Testis (tissue), 3 donors: ENCODE data around the gene ELN. TPM values are rescaled to one million over a fixed set of nuclear protein-coding genes. Genes with fewer than 3 reads are reported as not detected.

Source experiments
- DNase-seq: peaks from one replicate; pipeline ENCODE4 v3.0.0-alpha.2; 2019
- H3K27ac ChIP-seq, 2 donors: fragments of 200-600 bp; sonication (generic); one replicate each; pipeline ENCODE4 v1.5.1; 2019
- H3K27me3 ChIP-seq: fragments of 200-600 bp; sonication (generic); one replicate; pipeline ENCODE4 v1.5.1; 2019
- H3K36me3 ChIP-seq: fragments of 200-600 bp; sonication (generic); one replicate; pipeline ENCODE4 v1.5.1; 2017; ENCODE audit warnings: low read depth; ENCODE audit errors: missing control alignments
- H3K4me1 ChIP-seq: fragments of 200-600 bp; sonication (generic); one replicate; pipeline ENCODE4 v1.5.1; 2019
- H3K4me3 ChIP-seq, 2 donors: fragments of 200-600 bp; sonication (generic); one replicate each; pipeline ENCODE4 v1.5.1; 2017 to 2019
- H3K9me3 ChIP-seq: fragments of 200-600 bp; sonication (generic); one replicate; pipeline ENCODE4 v1.5.1; 2017
- CTCF ChIP-seq, 3 experiments: fragments of 450-650 bp in 2 of 3; fragments of 200-600 bp in 1 of 3; sonication (generic) in 1 of 3; IDR thresholded peaks; one replicate each; pipeline ENCODE4 v1.5.1; 2016 to 2019; ENCODE audit warnings: antibody characterized with exemption in 3 of 3, mild to moderate bottlenecking in 2 of 3, moderate library complexity in 1 of 3
- POLR2A ChIP-seq: fragments of 450-650 bp; IDR thresholded peaks from one replicate; pipeline ENCODE4 v1.6.1; 2017; ENCODE audit warnings: antibody characterized with exemption, mild to moderate bottlenecking, moderate library complexity
- WGBS, 2 donors: methylation state at CpG; one replicate each; pipeline ENCODE4 v1.1.5; 2018; 5-methylcytosine and 5-hydroxymethylcytosine counted together
- intact Hi-C: fragments of 100-400 bp; cut with DNase I; formaldehyde crosslinking; loops from one replicate; pipeline ENCODE4 v1.15.1; 2023; ENCODE audit warnings: low total_unique reads
- polyA plus RNA-seq: library from polyadenylated mRNA; stranded (reverse); fragments of 350-450 nt; fragmentation: Illumina TruSeq; extraction: RNeasy Lipid Tissue Mini Kit (QIAGEN cat#74804); gene quantifications from one replicate; pipeline ENCODE4 v1.2.3, GENCODE V29; 2014; ENCODE audit warnings: low read depth, low replicate concordance; ENCODE audit not compliant: insufficient read depth
- total RNA-seq, 2 donors: library from RNA; depleted of rRNA; stranded (reverse); fragments of >200 nt; gene quantifications; one replicate each; pipeline ENCODE4 v1.2.3, GENCODE V29; 2016

ELN gene
- total and polyA plus RNA-seq, 3 donors from 2014 or later = 24.6 to 55.9 (median 35.2) TPM

GRCh38 chr7:73983437-73984164 lies 44.4 kb upstream of the ELN start:
- no peaks in the 10 kb centered on the region for H3K27me3 ChIP-seq
- 65 to 86% methylated on average over 19 to 22 of the region's 22 CpGs for WGBS, 2 donors
- intact Hi-C loops = no loop called here
- peak; percentile 46 for DNase-seq
- H3K27ac ChIP-seq = no peak overlapping the region
- H3K9me3 ChIP-seq = no peaks in the 10 kb centered on the region
- no peak overlapping the region for H3K4me3 ChIP-seq
- TF ChIP-seq POLR2A = no peak
- no peak for TF ChIP-seq CTCF (IDR thresholded peaks at IDR 0.05)
- H3K4me1 ChIP-seq = peaks cover 8% of the 10 kb centered on the region
- H3K36me3 ChIP-seq = no peaks in the 10 kb centered on the region

GRCh38 chr7:73984481-73985205 lies 43.3 kb upstream of the ELN start:
- H3K9me3 ChIP-seq = no peaks in the 10 kb centered on the region
- H3K27me3 ChIP-seq = no peaks in the 10 kb centered on the region
- no peak for DNase-seq
- TF ChIP-seq POLR2A (no peak), CTCF (IDR thresholded peaks at IDR 0.05) (no peak)
- no peaks in the 10 kb centered on the region for H3K36me3 ChIP-seq
- no peak overlapping the region for H3K27ac ChIP-seq
- no peak overlapping the region for H3K4me3 ChIP-seq
- intact Hi-C loops = no loop called here
- 85 to 90% methylated on average over 19 of the region's 19 CpGs for WGBS, 2 donors
- H3K4me1 ChIP-seq = peaks cover 8% of the 10 kb centered on the region

- Histone ChIP-seq H3K9me3 (no peaks in the 10 kb centered on the region), H3K27me3 (no peaks in the 10 kb centered on the region), H3K27ac (no peak overlapping the region), H3K4me3 (no peak overlapping the region), H3K36me3 (no peaks in the 10 kb centered on the region), H3K4me1 (peaks cover 8% of the 10 kb centered on the region)
- intact Hi-C loops = no loop called here
- peak; percentile 60 for DNase-seq
- TF ChIP-seq POLR2A = no peak
- no peak for TF ChIP-seq CTCF (IDR thresholded peaks at IDR 0.05)
- 78 to 93% methylated on average over 9 to 13 of the region's 13 CpGs for WGBS, 2 donors
These were observed 42.2 kb upstream of the ELN start for GRCh38 chr7:73985737-73986141.

- peak; percentile 58 for DNase-seq
- no peak for TF ChIP-seq CTCF (IDR thresholded peaks at IDR 0.05)
- H3K27me3 ChIP-seq = no peaks in the 10 kb centered on the region
- WGBS, 2 donors = 54 to 80% methylated on average over 8 to 17 of the region's 17 CpGs
- no peak overlapping the region for H3K27ac ChIP-seq
- H3K4me1 ChIP-seq = peaks cover 8% of the 10 kb centered on the region
- no peak overlapping the region for H3K4me3 ChIP-seq
- H3K9me3 ChIP-seq = no peaks in the 10 kb centered on the region
- no peaks in the 10 kb centered on the region for H3K36me3 ChIP-seq
- intact Hi-C loops = no loop called here
These were observed 41.8 kb upstream of the ELN start for GRCh38 chr7:73986158-73986631.
